H1 (cell line): ENCODE data around the gene FBLN2. TPM values are rescaled to one million over a fixed set of nuclear protein-coding genes. Genes with fewer than 3 reads are reported as not detected.

ENCODE experiments used
- CTCF ChIA-PET: fragments of 300-600 bp; sonication (Branson Sonifier 250); formaldehyde crosslinking; loops from one replicate; lab custom pipeline; 2021; ENCODE audit not compliant: partially characterized antibody; lab: Charles Lee
- POLR2A ChIA-PET: fragments of 300-600 bp; sonication (Branson Sonifier 250); formaldehyde crosslinking; loops from one replicate; lab custom pipeline; 2021; ENCODE audit warnings: inconsistent platforms; ENCODE audit not compliant: partially characterized antibody; lab: Charles Lee
- DNase-seq, 2 experiments: peaks; one replicate each; pipeline versions ENCODE4 v3.0.0 to v3.0.0-alpha.2; 2010 to 2022; ENCODE audit warnings: low spot score in 2 of 2, low read depth in 1 of 2, mixed read lengths in 1 of 2
- FAIRE-seq: peaks from 2 replicates; lab custom pipeline; 2011; peaks lifted over from hg19 to GRCh38; lab: Jason Lieb, UNC
- H2AFZ ChIP-seq: 2 replicates; pipeline ENCODE4 v1.8.1; 2012; ENCODE audit warnings: low read length, inconsistent platforms
- H2AK5ac ChIP-seq: 2 replicates; pipeline ENCODE4 v1.6.1; 2013; ENCODE audit warnings: low read depth, low read length
- H2BK120ac ChIP-seq: replicated peaks from 2 replicates; pipeline ENCODE3; 2013; ENCODE audit warnings: low read depth, low read length, inconsistent platforms
- H2BK12ac ChIP-seq: 2 replicates; pipeline ENCODE4 v1.6.1; 2013; ENCODE audit warnings: low read depth, low read length
- H2BK15ac ChIP-seq: 2 replicates; pipeline ENCODE4 v1.6.1; 2013; ENCODE audit warnings: low read length
- H2BK20ac ChIP-seq: 2 replicates; pipeline ENCODE4 v1.6.1; 2013; ENCODE audit warnings: low read length
- H2BK5ac ChIP-seq: 2 replicates; pipeline ENCODE4 v1.6.1; 2013; ENCODE audit warnings: low read depth, low read length
- H3K14ac ChIP-seq: 2 replicates; pipeline ENCODE4 v1.6.1; 2013; ENCODE audit warnings: inconsistent platforms; ENCODE audit not compliant: insufficient read length
- H3K18ac ChIP-seq: 2 replicates; pipeline ENCODE4 v1.6.1; 2013; ENCODE audit warnings: low read length; ENCODE audit errors: extremely low read depth
- H3K23ac ChIP-seq: 2 replicates; pipeline ENCODE4 v1.6.1; 2013; ENCODE audit warnings: inconsistent platforms; ENCODE audit not compliant: insufficient read length
- H3K23me2 ChIP-seq: 2 replicates; pipeline ENCODE4 v1.6.1; 2013; ENCODE audit warnings: low read depth, low read length
- H3K27ac ChIP-seq: 2 replicates; pipeline ENCODE4 v1.6.1; 2011; ENCODE audit warnings: low read depth, low read length, inconsistent platforms
- H3K27me3 ChIP-seq, 4 experiments: replicated peaks in 1 of 4; 1 replicate in 1 of 4; 2 replicates in 3 of 4; pipeline versions ENCODE4 v1.6.1 to v1.8.1; 2011 to 2013; ENCODE audit warnings: low read length in 3 of 4, mild to moderate bottlenecking in 3 of 4, inconsistent platforms in 2 of 4, mixed read lengths in 2 of 4, moderate library complexity in 1 of 4; ENCODE audit not compliant: control insufficient read depth in 3 of 4, insufficient read depth in 3 of 4; ENCODE audit errors: extremely low read depth in 1 of 4
- H3K36me3 ChIP-seq, 4 experiments: 2 replicates each; pipeline versions ENCODE4 v1.6.1 to v1.8.1; 2011 to 2013; ENCODE audit warnings: mild to moderate bottlenecking in 4 of 4, low read length in 3 of 4, moderate library complexity in 2 of 4, control low read depth in 1 of 4, inconsistent platforms in 1 of 4; ENCODE audit not compliant: insufficient read depth in 4 of 4, control insufficient read depth in 2 of 4
- H3K4ac ChIP-seq: replicated peaks from 2 replicates; pipeline ENCODE3; 2013; ENCODE audit warnings: low read length, low read depth, mixed read lengths, inconsistent platforms; ENCODE audit not compliant: insufficient read length
- H3K4me1 ChIP-seq, 4 experiments: replicated peaks in 1 of 4; 1 replicate in 1 of 4; 2 replicates in 3 of 4; pipeline versions ENCODE4 v1.6.1 to v1.8.1; 2011 to 2013; ENCODE audit warnings: low read length in 3 of 4, inconsistent platforms in 2 of 4, mixed read lengths in 1 of 4; ENCODE audit not compliant: insufficient read depth in 4 of 4, control insufficient read depth in 3 of 4
- H3K4me2 ChIP-seq, 2 experiments: 2 replicates each; pipeline versions ENCODE4 v1.6.1 to v1.8.1; 2011 to 2013; ENCODE audit warnings: low read depth in 2 of 2, low read length in 2 of 2, control low read depth in 1 of 2, inconsistent platforms in 1 of 2, mild to moderate bottlenecking in 1 of 2; ENCODE audit not compliant: insufficient read depth in 1 of 2
- H3K4me3 ChIP-seq, 4 experiments: fragments of 200-600, 300-600 bp in 1 of 4; sonication (generic), shearing (Covaris generic), sonication (Bioruptor Twin) in 1 of 4; 2 replicates each; pipeline versions ENCODE4 v1.5.1 to v1.8.1; 2011 to 2016; ENCODE audit warnings: low read length in 4 of 4, low read depth in 3 of 4, control low read depth in 2 of 4, inconsistent platforms in 2 of 4, mild to moderate bottlenecking in 2 of 4, mixed read lengths in 1 of 4, moderate library complexity in 1 of 4; ENCODE audit not compliant: insufficient read depth in 2 of 4; ENCODE audit errors: extremely low read depth in 1 of 4
- H3K56ac ChIP-seq: replicated peaks from 2 replicates; pipeline ENCODE3; 2013; ENCODE audit warnings: low read depth, mild to moderate bottlenecking, mixed read lengths, low read length, inconsistent platforms; ENCODE audit not compliant: insufficient read length
- H3K79me1 ChIP-seq: 2 replicates; pipeline ENCODE4 v1.6.1; 2013; ENCODE audit warnings: low read depth, low read length, control low read depth
- H3K79me2 ChIP-seq, 2 experiments: 2 replicates each; pipeline versions ENCODE4 v1.6.1 to v1.8.1; 2012 to 2013; ENCODE audit warnings: low read length in 2 of 2, mild to moderate bottlenecking in 2 of 2, inconsistent platforms in 1 of 2; ENCODE audit not compliant: insufficient read depth in 2 of 2, control insufficient read depth in 1 of 2
- H3K9ac ChIP-seq, 4 experiments: replicated peaks in 1 of 4; 1 replicate in 1 of 4; 2 replicates in 3 of 4; pipeline versions ENCODE4 v1.6.1 to v1.8.1; 2011 to 2013; ENCODE audit warnings: low read depth in 3 of 4, low read length in 3 of 4, control low read depth in 2 of 4, mild to moderate bottlenecking in 2 of 4, moderate library complexity in 2 of 4, inconsistent platforms in 1 of 4; ENCODE audit errors: extremely low read depth in 1 of 4
- H3K9me3 ChIP-seq, 2 experiments: 2 replicates each; pipeline versions ENCODE4 v1.6.1 to v1.8.1; 2012 to 2013; ENCODE audit warnings: mild to moderate bottlenecking in 2 of 2, moderate library complexity in 2 of 2, control low read depth in 1 of 2, inconsistent platforms in 1 of 2, low read depth in 1 of 2, low read length in 1 of 2, mixed read lengths in 1 of 2; ENCODE audit not compliant: insufficient read depth in 2 of 2
- H4K20me1 ChIP-seq, 2 experiments: replicated peaks in 1 of 2; 2 replicates each; pipeline versions ENCODE3 to v1.8.1; 2011 to 2013; ENCODE audit warnings: inconsistent platforms in 2 of 2, low read length in 2 of 2, mild to moderate bottlenecking in 1 of 2; ENCODE audit not compliant: insufficient read depth in 2 of 2, control insufficient read depth in 1 of 2
- H4K5ac ChIP-seq: 2 replicates; pipeline ENCODE4 v1.6.1; 2013; ENCODE audit warnings: low read length, low read depth, mixed read lengths, inconsistent platforms; ENCODE audit not compliant: insufficient read length
- H4K8ac ChIP-seq: 2 replicates; pipeline ENCODE4 v1.8.0; 2013; ENCODE audit warnings: mild to moderate bottlenecking, moderate library complexity, low read length, inconsistent platforms; ENCODE audit not compliant: insufficient read depth; ENCODE audit errors: extremely low read depth
- H4K91ac ChIP-seq: replicated peaks from 2 replicates; pipeline ENCODE3; 2013; ENCODE audit warnings: low read length, mixed read lengths, inconsistent platforms; ENCODE audit not compliant: insufficient read length
- CBX5 ChIP-seq: fragments of 300-800, 300-1000 bp; sonication (generic); IDR thresholded peaks from 2 replicates; pipeline ENCODE4 v1.7.1; 2016; ENCODE audit warnings: antibody characterized with exemption, low read length, low read depth
- CREB1 ChIP-seq: IDR thresholded peaks from 2 replicates; pipeline ENCODE4 v1.6.1; 2012; ENCODE audit warnings: inconsistent platforms
- FOSL1 ChIP-seq: IDR thresholded peaks from 2 replicates; pipeline ENCODE4 v1.6.1; 2011; ENCODE audit warnings: mild to moderate bottlenecking, low read depth, low read length, moderate library complexity; ENCODE audit not compliant: insufficient read depth
- SUZ12 ChIP-seq: fragments of 200-600 bp; sonication (generic); IDR thresholded peaks from 2 replicates; pipeline ENCODE4 v1.6.1; 2012; ENCODE audit warnings: mild to moderate bottlenecking, inconsistent platforms, low read length, moderate library complexity, mixed read lengths
- WGBS, 2 experiments: shearing (Covaris generic) in 1 of 2; methylation state at CpG; one replicate each; pipeline versions ENCODE4 v1.1.6 to v1.1.7; 2013 to 2015; ENCODE audit warnings: low lambda C conversion rate in 2 of 2, mixed read lengths in 2 of 2, inconsistent platforms in 1 of 2, low coverage in 1 of 2, missing lambda C conversion rate in 1 of 2; ENCODE audit not compliant: insufficient replicate concordance in 2 of 2, insufficient coverage in 1 of 2, insufficient read length in 1 of 2; ENCODE audit errors: extremely low coverage in 1 of 2, missing lambda C conversion rate in 1 of 2; 5-methylcytosine and 5-hydroxymethylcytosine counted together
- polyA plus RNA-seq, 7 experiments: library from polyadenylated mRNA; depleted of rRNA in 3 of 7; stranded (reverse) in 5 of 7; unstranded in 2 of 7; fragments of >200 nt in 5 of 7; fragments of 200-250 nt in 2 of 7; gene quantifications; 1 replicate in 5 of 7; 2 replicates in 1 of 7; 4 replicates in 1 of 7; pipeline versions ENCODE4 v1.2.1 to v1.2.3, GENCODE V29; 2011 to 2013; ENCODE audit warnings: missing spikeins in 2 of 7, mixed read lengths in 2 of 7
- total RNA-seq: library from RNA; stranded (reverse); fragmentation: NEBNext Ultra II Directional; extraction: Animal tissue kit (Norgen Biotek cat#: 25700); gene quantifications from 2 replicates; pipeline ENCODE4 v1.2.1, GENCODE V29; 2021

FBLN2 gene
- total and polyA plus RNA-seq, 2 of the 8 experiments (the other 6 are each of a cell fraction or from before 2014, with no cell fraction given): 17.4 to 24.2 TPM

DNA sequence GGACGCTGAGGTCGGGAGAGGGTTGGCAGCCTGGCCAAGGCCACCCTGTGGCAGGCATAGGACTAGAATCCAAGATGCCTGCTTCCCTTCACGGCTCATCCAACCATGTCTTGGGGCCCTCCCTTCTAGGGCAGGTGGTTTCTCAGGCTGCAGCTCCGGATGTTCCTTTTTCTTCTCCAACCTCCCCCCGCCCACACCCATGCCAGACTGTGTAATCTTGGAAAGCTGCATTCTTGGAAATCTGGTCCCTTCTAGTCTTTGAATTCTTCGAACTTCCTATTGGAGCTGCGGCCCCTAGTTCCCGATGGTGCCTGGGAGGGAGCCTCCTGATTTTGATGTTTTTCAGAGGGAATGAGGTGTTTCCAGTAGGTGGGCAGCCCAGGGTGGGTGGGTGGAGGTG is 109.8 kb downstream of the FBLN2 start:
- Histone ChIP-seq H2BK15ac (no peak overlapping the region), H3K4me1 (peaks cover 0 to 8% (median 6%) of the 10 kb centered on the region in 4 experiments; a peak in 5 of 7 replicates), H3K56ac (no peak overlapping the region), H3K23ac (no peak overlapping the region), H3K36me3 (no peaks in the 10 kb centered on the region), H2BK5ac (no peak overlapping the region), H3K4me2 (no peak overlapping the region), H4K20me1 (no peaks in the 10 kb centered on the region), H2BK120ac (no peak overlapping the region), H3K27me3 (peaks cover 1 to 30% (median 27%) of the 10 kb centered on the region in 4 experiments), H3K9ac (no peak overlapping the region), H3K79me2 (no peaks in the 10 kb centered on the region), H3K27ac (no peak overlapping the region), H3K9me3 (no peaks in the 10 kb centered on the region), H2AK5ac (no peak overlapping the region), H2BK12ac (no peak overlapping the region), H2AFZ (no peak overlapping the region), H2BK20ac (no peak overlapping the region), H3K23me2 (peaks cover 1% of the 10 kb centered on the region; the same call in 1 of the 2 replicates), H3K4ac (no peak overlapping the region), H4K8ac (no peak overlapping the region), H3K4me3 (no peak overlapping the region), H3K18ac (no peak overlapping the region), H4K5ac (no peak overlapping the region), H3K79me1 (no peaks in the 10 kb centered on the region), H4K91ac (no peak overlapping the region), H3K14ac (no peak overlapping the region)
- WGBS, 2 experiments: 77% methylated on average over 8 of the region's 8 CpGs; no CpG with 5 or more reads in 1 of the 2 experiments
- CTCF ChIA-PET: interaction anchor here (0.7 to 34.9 kb wide), 39 partner anchors 11 to 237 kb away, joined by 3 to 772 read pairs (median 7); partner anchors contain the start of gene WNT7A
- DNase-seq: no peak
- POLR2A ChIA-PET: interaction anchor here (0.7 kb wide), 1 partner anchor 114 kb away, joined by 3 read pairs; no protein-coding TSS in a partner anchor
- TF ChIP-seq CREB1: no peak
- TF ChIP-seq FOSL1: no peak
- no peak for TF ChIP-seq CBX5
- TF ChIP-seq SUZ12: no peak
- FAIRE-seq: no peak
